Upper lobe of right lung (tissue), 1 donor: ENCODE results near the gene CA10. TPM values are rescaled to one million over a fixed set of nuclear protein-coding genes. Genes with fewer than 3 reads are reported as not detected.

Source experiments
- ATAC-seq: fragments of 200-7000 bp; cut with Tn5 transposase; one replicate; pipeline ENCODE4 v1.9.1; 2020; ENCODE audit warnings: mild to moderate bottlenecking, moderate library complexity
- DNase-seq: peaks from one replicate; pipeline ENCODE4 v3.0.0-alpha.2; 2020
- H3K27ac ChIP-seq: fragments of 200-600 bp; one replicate; pipeline ENCODE4 v1.8.0; 2022
- H3K27me3 ChIP-seq: fragments of 200-600 bp; one replicate; pipeline ENCODE4 v1.8.0; 2022; ENCODE audit warnings: mild to moderate bottlenecking
- H3K36me3 ChIP-seq: fragments of 200-600 bp; one replicate; pipeline ENCODE4 v1.8.0; 2022
- H3K4me1 ChIP-seq: fragments of 200-600 bp; one replicate; pipeline ENCODE4 v1.8.0; 2022
- H3K4me3 ChIP-seq: fragments of 200-600 bp; one replicate; pipeline ENCODE4 v1.8.0; 2022; ENCODE audit warnings: mild to moderate bottlenecking
- H3K9me3 ChIP-seq: fragments of 200-600 bp; one replicate; pipeline ENCODE4 v1.8.0; 2022
- CTCF ChIP-seq: fragments of 200-600 bp; IDR thresholded peaks from one replicate; pipeline ENCODE4 v1.8.0; 2022; ENCODE audit warnings: antibody characterized with exemption
- intact Hi-C: fragments of 100-400 bp; cut with DNase I; formaldehyde crosslinking; loops from one replicate; pipeline ENCODE4 v1.11.0; 2022
- total RNA-seq: library from RNA; stranded (reverse); fragmentation: NEBNext Ultra II Directional; extraction: Animal tissue kit (Norgen Biotek cat#: 25700); gene quantifications from one replicate; pipeline ENCODE4 v1.2.1, GENCODE V29; 2021
- donor health status: DM: no; HTN: yes; CAD: no; lungs with severe emphysema.

Gene CA10
- total RNA-seq, 1 donor from 2014 or later, result not detected

DNA sequence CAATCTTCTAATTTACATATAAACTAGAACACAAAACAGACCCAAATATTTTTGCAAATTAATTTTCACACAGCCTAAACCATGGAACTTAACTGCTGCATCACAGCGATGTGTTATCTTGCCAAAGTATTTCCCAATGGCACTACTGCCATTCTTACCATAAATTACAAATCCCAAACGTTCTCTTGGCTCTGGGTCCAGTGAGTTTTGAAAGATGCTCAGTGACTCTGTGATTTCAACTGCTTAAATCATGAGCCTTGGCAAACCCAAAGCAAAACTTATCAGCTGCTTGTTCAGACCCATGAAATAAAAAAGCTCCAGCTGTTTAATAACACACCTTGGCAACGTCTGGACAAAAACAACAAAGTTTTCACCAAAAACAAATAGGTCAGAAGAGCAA lies 223.0 kb downstream of the CA10 start:
- no peaks in the 10 kb centered on the region for H3K4me1 ChIP-seq
- H3K36me3 ChIP-seq, result no peaks in the 10 kb centered on the region
- H3K27ac ChIP-seq, result no peak overlapping the region
- ATAC-seq (no peak), DNase-seq (no peak)
- H3K27me3 ChIP-seq, result no peaks in the 10 kb centered on the region
- TF ChIP-seq CTCF, result no peak
- H3K9me3 ChIP-seq, result no peaks in the 10 kb centered on the region
- intact Hi-C loops, result no loop called here
- no peak overlapping the region for H3K4me3 ChIP-seq

- DNase-seq (no peak), ATAC-seq (no peak)
- no peaks in the 10 kb centered on the region for H3K4me1 ChIP-seq
- H3K9me3 ChIP-seq, result no peaks in the 10 kb centered on the region
- no peak overlapping the region for H3K27ac ChIP-seq
- no peaks in the 10 kb centered on the region for H3K27me3 ChIP-seq
- intact Hi-C loops, result no loop called here
- no peak for TF ChIP-seq CTCF
- no peak overlapping the region for H3K4me3 ChIP-seq
- no peaks in the 10 kb centered on the region for H3K36me3 ChIP-seq
Measured at GRCh38 chr17:51933647-51934046, 224.9 kb downstream of the CA10 start.

DNA sequence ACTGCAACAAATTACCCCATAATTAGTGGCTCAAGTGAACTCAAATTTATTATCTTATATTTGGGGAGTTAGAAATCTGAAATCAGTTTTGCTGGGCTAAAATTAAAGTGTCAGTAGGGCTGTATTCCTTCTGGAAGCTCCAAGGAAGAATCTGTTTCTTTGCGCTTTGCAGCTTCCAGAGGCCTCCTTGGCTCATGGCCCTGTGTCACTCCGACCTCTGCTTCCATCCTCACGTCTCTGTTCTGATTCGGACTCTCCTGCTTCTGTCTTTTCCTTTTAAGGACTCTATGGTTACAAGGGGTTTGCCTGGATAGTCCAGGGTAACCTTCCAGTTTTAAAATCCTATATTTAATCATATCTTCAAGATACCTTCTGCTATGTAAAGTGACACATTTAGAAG lies 232.1 kb downstream of the CA10 start:
- no peak for DNase-seq
- Histone ChIP-seq H3K9me3 (no peaks in the 10 kb centered on the region), H3K4me3 (no peak overlapping the region), H3K4me1 (no peaks in the 10 kb centered on the region), H3K27ac (no peak overlapping the region), H3K27me3 (no peaks in the 10 kb centered on the region), H3K36me3 (no peaks in the 10 kb centered on the region)
- ATAC-seq, result no peak
- TF ChIP-seq CTCF, result no peak
- intact Hi-C loops, result no loop called here

GRCh38 chr17:51921500-51921899 lies 237.0 kb downstream of the CA10 start:
- H3K9me3 ChIP-seq, result no peaks in the 10 kb centered on the region
- no peak overlapping the region for H3K27ac ChIP-seq
- no peak for TF ChIP-seq CTCF
- intact Hi-C loops, result no loop called here
- H3K27me3 ChIP-seq, result no peaks in the 10 kb centered on the region
- ATAC-seq (no peak), DNase-seq (no peak)
- no peak overlapping the region for H3K4me3 ChIP-seq
- H3K36me3 ChIP-seq, result no peaks in the 10 kb centered on the region
- no peaks in the 10 kb centered on the region for H3K4me1 ChIP-seq

GRCh38 chr17:51914577-51914976 lies 243.9 kb downstream of the CA10 start:
- intact Hi-C loops, result no loop called here
- no peak for DNase-seq
- Histone ChIP-seq H3K27ac (no peak overlapping the region), H3K4me1 (no peaks in the 10 kb centered on the region), H3K9me3 (no peaks in the 10 kb centered on the region), H3K4me3 (no peak overlapping the region), H3K36me3 (no peaks in the 10 kb centered on the region), H3K27me3 (no peaks in the 10 kb centered on the region)
- no peak for TF ChIP-seq CTCF
- no peak for ATAC-seq

GRCh38 chr17:51913491-51914205 lies 244.9 kb downstream of the CA10 start:
- Histone ChIP-seq H3K4me1 (no peaks in the 10 kb centered on the region), H3K27me3 (no peaks in the 10 kb centered on the region), H3K27ac (no peak overlapping the region), H3K4me3 (no peak overlapping the region), H3K36me3 (no peaks in the 10 kb centered on the region), H3K9me3 (no peaks in the 10 kb centered on the region)
- DNase-seq, result no peak
- ATAC-seq, result no peak
- intact Hi-C loops, result no loop called here
- TF ChIP-seq CTCF, result no peak
